MCF 10A (cell line): ENCODE results near the gene PUS3. TPM values are rescaled to one million over a fixed set of nuclear protein-coding genes. Genes with fewer than 3 reads are reported as not detected.

Source experiments
- BruUV-seq: library from RNA; stranded (reverse); fragments of 400-500 nt; replicated peaks from 2 replicates; lab custom pipeline; 2021; lab: Mats Ljungman, UMichigan
- CTCF ChIA-PET: fragments of 300-600 bp; sonication (Branson Sonifier 250); formaldehyde crosslinking; extraction: SDS; loops from one replicate; lab custom pipeline; 2021; ENCODE audit warnings: antibody characterized with exemption, inconsistent platforms; lab: Yijun Ruan, JAX
- POLR2A ChIA-PET: fragments of 300-600, 350-650 bp; sonication (Branson Sonifier 250); formaldehyde crosslinking; extraction: SDS; loops from one replicate; lab custom pipeline; 2020; ENCODE audit warnings: antibody characterized with exemption, inconsistent platforms; lab: Yijun Ruan, JAX
- DNase-seq: peaks from one replicate; pipeline ENCODE4 v3.0.0-alpha.2; 2018; ENCODE audit not compliant: unreplicated experiment
- H3K27ac Mint-ChIP-seq: one replicate; pipeline ENCODE4 v1.8.0; 2022; ENCODE audit warnings: mild to moderate bottlenecking, low read depth, mixed read lengths; ENCODE audit not compliant: unreplicated experiment
- H3K27me3 Mint-ChIP-seq: one replicate; pipeline ENCODE4 v1.8.0; 2022; ENCODE audit warnings: mixed read lengths; ENCODE audit not compliant: insufficient read depth, unreplicated experiment
- H3K36me3 Mint-ChIP-seq: one replicate; pipeline ENCODE4 v1.8.0; 2022; ENCODE audit warnings: mild to moderate bottlenecking, moderate library complexity, mixed read lengths; ENCODE audit not compliant: insufficient read depth, unreplicated experiment
- H3K4me1 Mint-ChIP-seq: one replicate; pipeline ENCODE4 v1.8.0; 2022; ENCODE audit warnings: mixed read lengths; ENCODE audit not compliant: insufficient read depth, unreplicated experiment
- H3K4me3 Mint-ChIP-seq: one replicate; pipeline ENCODE4 v1.8.0; 2022; ENCODE audit warnings: mild to moderate bottlenecking, moderate library complexity, mixed read lengths; ENCODE audit not compliant: unreplicated experiment
- H3K9me3 Mint-ChIP-seq: one replicate; pipeline ENCODE4 v1.8.0; 2022; ENCODE audit warnings: mixed read lengths; ENCODE audit not compliant: unreplicated experiment
- CTCF ChIP-seq: fragments of 200-600 bp; IDR thresholded peaks from one replicate; pipeline ENCODE4 v1.8.0; 2022; ENCODE audit warnings: antibody characterized with exemption, mild to moderate bottlenecking; ENCODE audit not compliant: unreplicated experiment
- intact Hi-C: fragments of 100-400 bp; cut with micrococcal nuclease; formaldehyde crosslinking; loops from 2 replicates; pipeline ENCODE4 v1.14.1; 2022
- total RNA-seq: library from RNA; stranded (reverse); gene quantifications from 2 replicates; pipeline ENCODE4 v1.2.3, GENCODE V29; 2022

The PUS3 gene
- total RNA-seq, 1 experiment from 2014 or later: 16.5 TPM

DNA sequence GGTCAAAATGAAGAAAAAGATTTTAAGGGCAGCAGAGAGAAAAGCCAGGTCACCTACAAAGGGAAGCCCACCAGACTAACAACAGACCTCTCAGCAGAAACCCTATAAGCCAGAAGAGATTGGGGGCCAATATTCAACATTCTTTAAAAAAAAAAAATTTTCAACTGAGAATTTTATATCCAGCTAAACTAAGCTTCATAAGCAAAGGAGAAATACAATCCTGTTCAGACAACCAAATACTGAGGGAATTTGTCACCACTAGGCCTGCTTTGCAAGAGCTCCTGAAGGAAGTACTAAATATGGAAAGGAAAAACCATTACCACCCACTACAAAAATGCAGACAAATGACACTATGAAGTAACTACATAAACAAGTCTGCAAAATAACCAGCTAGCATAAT is 56.8 kb downstream of the PUS3 start:
- Mint-ChIP-seq H3K4me3 (no peak overlapping the region), H3K27me3 (no peaks in the 10 kb centered on the region), H3K4me1 (no peaks in the 10 kb centered on the region), H3K27ac (no peak overlapping the region), H3K36me3 (peaks cover 6% of the 10 kb centered on the region), H3K9me3 (peaks cover 25% of the 10 kb centered on the region)
- ChIA-PET CTCF (no interaction called here), POLR2A (no interaction called here)
- TF ChIP-seq CTCF: no peak
- BruUV-seq: no TSS peak
- intact Hi-C loops: no loop called here
- no peak for DNase-seq

Other genes with a start within 250 kb of the PUS3 start
- gene ACRV1, start 222.4 kb downstream of the PUS3 start, total RNA-seq: not detected in 2 replicates
- gene PATE1, start 156.9 kb downstream of the PUS3 start, total RNA-seq: not detected in 2 replicates
- gene PATE2, start 124.4 kb downstream of the PUS3 start, total RNA-seq: not detected in 2 replicates
- gene PATE3, start 115.1 kb downstream of the PUS3 start, total RNA-seq: not detected in 2 replicates
- gene PATE4, start 69.9 kb downstream of the PUS3 start, total RNA-seq: not detected in 2 replicates
- gene HYLS1, start 15.5 kb downstream of the PUS3 start, total RNA-seq: 7.9 and 10.2 TPM in 2 replicates
- gene DDX25, start 1.3 kb upstream of the PUS3 start, total RNA-seq: not detected in 2 replicates
- not detected in 2 replicates for gene VSIG10L2, start 42.8 kb upstream of the PUS3 start, total RNA-seq
- 0.91 and 0.96 TPM in 2 replicates for gene CDON, start 159.7 kb upstream of the PUS3 start, total RNA-seq